HL-60/S4 treated with phorbol 12-myristate 13-acetate at 8.2 ng/mL for 4 days and 3 days (cell line): ENCODE measurements around the gene TMEM53.
"Not testable (repeated sequence)": the region's sequence is repeated elsewhere in the genome, so short reads cannot be mapped to it uniquely, and the experiment has no call there.

Experiments used
- in situ Hi-C: fragments of 300-500 bp; cut with MboI; formaldehyde crosslinking; loops from 2 replicates; pipeline ENCODE4 v1.15.0; 2022; ENCODE audit warnings: low sequenced_read_pairs

TMEM53 gene

GRCh38 chr1:44673675-44674112 is 587 bp downstream of the TMEM53 start:
- in situ Hi-C loops = no loop called here

- in situ Hi-C loops = no loop called here
Measured at GRCh38 chr1:44672961-44673674, 1.2 kb downstream of the TMEM53 start.

- in situ Hi-C loops = no loop called here
Measured at GRCh38 chr1:44672254-44672955, 1.9 kb downstream of the TMEM53 start.

- in situ Hi-C loops = no loop called here
Measured at GRCh38 chr1:44670751-44671640, 3.3 kb downstream of the TMEM53 start.

- in situ Hi-C loops = not testable (repeated sequence)
Measured at GRCh38 chr1:44666719-44667118, 7.6 kb downstream of the TMEM53 start.

- in situ Hi-C loops = no loop called here
Measured at GRCh38 chr1:44664730-44665370, 9.4 kb downstream of the TMEM53 start.

GRCh38 chr1:44663417-44663816 is 10.9 kb downstream of the TMEM53 start:
- in situ Hi-C loops = no loop called here

- in situ Hi-C loops = no loop called here
Measured at GRCh38 chr1:44662683-44663030, 11.6 kb downstream of the TMEM53 start.

- in situ Hi-C loops = no loop called here
Measured at GRCh38 chr1:44661781-44662682, 12.2 kb downstream of the TMEM53 start.

GRCh38 chr1:44660176-44660575 is 14.1 kb downstream of the TMEM53 start:
- in situ Hi-C loops = no loop called here

- in situ Hi-C loops = no loop called here
Measured at GRCh38 chr1:44659566-44659965, 14.7 kb downstream of the TMEM53 start.

GRCh38 chr1:44655609-44656008 is 18.7 kb downstream of the TMEM53 start:
- in situ Hi-C loops = no loop called here

GRCh38 chr1:44654621-44655187 is 19.6 kb downstream of the TMEM53 start:
- in situ Hi-C loops = no loop called here

GRCh38 chr1:44653107-44653964 is 20.9 kb downstream of the TMEM53 start:
- in situ Hi-C loops = no loop called here

- in situ Hi-C loops = no loop called here
Measured at GRCh38 chr1:44652445-44653106, 21.7 kb downstream of the TMEM53 start.

- in situ Hi-C loops = no loop called here
Measured at GRCh38 chr1:44651069-44651468, 23.2 kb downstream of the TMEM53 start.

GRCh38 chr1:44650159-44650831 is 24.0 kb downstream of the TMEM53 start:
- in situ Hi-C loops = no loop called here

GRCh38 chr1:44649788-44650158 is 24.5 kb downstream of the TMEM53 start:
- in situ Hi-C loops = no loop called here
